Glomerular visceral epithelial cell (primary cell): ENCODE data around the gene XDH.

Experiments
- DNase-seq: peaks from one replicate; pipeline ENCODE4 v3.0.0-alpha.2; 2016; ENCODE audit errors: extremely low spot score

The XDH gene

DNA sequence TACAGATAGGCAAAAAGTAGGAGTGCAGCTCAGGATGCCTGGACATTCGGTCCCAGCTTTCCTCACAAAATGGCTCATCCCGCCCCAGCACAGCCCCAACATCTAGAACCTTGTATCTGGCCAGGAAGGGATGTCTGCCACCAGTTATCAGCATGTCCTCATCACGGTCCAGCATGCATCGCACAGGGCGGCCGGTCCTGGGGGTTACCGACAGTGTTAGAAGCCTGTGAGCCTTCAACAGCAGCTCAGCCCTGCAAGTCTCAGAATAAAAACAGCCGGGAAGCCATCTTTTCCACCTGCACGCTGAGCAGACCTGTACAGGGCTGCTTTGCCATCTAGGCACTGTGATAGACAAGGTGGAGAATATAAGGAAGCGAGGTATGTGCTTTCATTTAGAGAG is 49.2 kb downstream of the XDH start:
- DNase-seq, result no peak

- DNase-seq, result no peak
Observed at GRCh38 chr2:31363956-31364750, 50.4 kb downstream of the XDH start.

- no peak for DNase-seq
Observed at GRCh38 chr2:31362581-31362980, 52.0 kb downstream of the XDH start.

DNA sequence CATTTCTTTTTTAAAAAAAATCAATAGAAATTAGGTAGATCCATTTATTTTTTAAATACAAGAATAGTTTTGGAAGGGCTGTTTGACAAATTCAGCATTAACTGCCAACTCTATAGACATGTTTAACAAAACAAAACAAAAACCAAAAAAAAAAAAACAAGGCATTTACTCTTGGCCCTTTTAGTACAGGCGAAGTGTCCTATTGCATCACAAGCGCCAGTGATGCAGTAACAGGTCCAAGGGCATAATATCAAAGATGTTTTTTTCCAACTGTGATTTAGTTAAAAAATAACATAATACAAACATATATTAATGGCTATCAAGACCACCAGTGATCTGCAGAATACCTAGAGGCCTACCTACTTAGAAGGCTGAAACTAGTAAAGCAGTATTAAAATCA is 55.3 kb downstream of the XDH start:
- DNase-seq, result no peak

DNA sequence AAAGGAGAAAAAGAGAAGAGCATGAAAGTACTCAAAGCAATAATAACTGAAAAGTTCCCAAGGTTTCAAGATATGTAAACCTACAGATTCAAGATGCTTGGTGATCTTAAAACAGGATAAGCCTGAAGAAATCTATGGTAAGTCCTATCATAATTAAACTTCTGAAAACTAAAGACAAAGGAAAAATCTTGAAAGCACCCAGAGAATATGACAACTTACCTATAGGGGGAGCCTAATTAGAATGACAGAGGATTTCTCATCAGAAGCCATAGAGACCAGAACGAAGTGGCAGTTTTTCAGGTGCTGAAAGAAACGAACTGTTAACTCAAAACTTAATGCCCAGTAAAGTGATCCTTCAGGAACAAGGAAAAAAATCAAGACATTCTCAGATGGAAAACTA is 59.7 kb downstream of the XDH start:
- DNase-seq, result no peak

DNA sequence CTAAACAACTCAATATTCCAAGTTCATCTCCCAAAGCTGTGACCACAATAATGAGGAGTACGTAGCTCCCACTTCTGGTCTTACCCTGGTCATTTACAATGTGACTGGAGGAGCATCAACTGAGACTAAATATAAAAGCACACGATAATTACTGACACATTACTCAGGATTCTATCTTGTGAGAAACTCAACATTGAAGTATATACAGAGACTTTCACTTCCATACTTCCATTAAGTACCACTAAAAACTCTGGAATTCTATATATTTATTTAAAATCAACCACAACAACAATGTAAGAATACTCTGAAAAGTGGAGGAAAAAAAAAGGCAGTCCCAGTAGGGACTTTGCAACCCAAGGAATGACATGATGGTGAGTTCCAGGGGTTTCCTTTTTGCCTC is 61.4 kb downstream of the XDH start:
- no peak for DNase-seq

DNA sequence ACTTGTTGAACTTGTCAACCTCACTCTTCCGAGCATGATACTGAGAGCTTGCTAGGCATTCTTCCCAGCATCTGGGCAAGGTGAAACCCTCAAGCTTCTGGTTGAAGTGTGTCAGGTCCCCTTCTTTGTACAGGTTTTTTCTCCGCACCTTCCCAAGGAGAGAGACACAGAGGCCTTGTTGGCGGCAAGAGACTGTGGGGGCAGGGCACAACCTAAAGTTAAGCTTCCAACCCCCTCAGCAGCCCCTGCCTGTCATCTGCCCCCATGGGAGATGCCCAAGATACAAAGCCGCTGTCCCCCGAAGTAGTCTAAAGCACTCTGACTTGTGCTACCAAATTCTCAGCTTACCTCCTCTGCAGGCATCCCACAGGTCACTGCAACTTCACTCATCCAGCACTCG is 64.9 kb downstream of the XDH start:
- DNase-seq, result no peak

DNA sequence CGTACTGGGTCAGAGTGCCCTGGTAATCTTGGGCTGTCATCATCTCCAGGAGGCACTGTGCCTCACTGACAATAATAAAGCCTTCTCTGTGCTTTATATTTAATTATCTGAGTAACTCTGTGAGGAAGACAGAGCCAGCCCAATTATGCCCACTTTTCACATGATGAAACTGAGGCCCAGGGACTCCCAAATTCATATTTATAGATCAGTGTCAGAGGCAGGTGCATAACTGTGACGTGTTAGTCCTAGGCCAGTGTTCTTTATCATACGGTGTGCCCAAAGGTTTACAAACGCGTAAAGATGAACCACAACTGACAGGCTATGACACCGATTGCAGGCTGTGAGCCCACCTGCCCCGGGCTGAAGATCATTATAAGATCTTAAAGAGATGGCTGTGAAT is 65.4 kb downstream of the XDH start:
- DNase-seq, result no peak

- DNase-seq, result no peak
Observed at GRCh38 chr2:31348618-31349017, 65.9 kb downstream of the XDH start.

GRCh38 chr2:31347750-31348149 is 66.8 kb downstream of the XDH start:
- DNase-seq, result no peak

GRCh38 chr2:31347319-31347718 is 67.2 kb downstream of the XDH start:
- DNase-seq, result no peak

- no peak for DNase-seq
Observed at GRCh38 chr2:31344447-31344846, 70.1 kb downstream of the XDH start.

- DNase-seq, result no peak
Observed at GRCh38 chr2:31341351-31341750, 73.2 kb downstream of the XDH start.

DNA sequence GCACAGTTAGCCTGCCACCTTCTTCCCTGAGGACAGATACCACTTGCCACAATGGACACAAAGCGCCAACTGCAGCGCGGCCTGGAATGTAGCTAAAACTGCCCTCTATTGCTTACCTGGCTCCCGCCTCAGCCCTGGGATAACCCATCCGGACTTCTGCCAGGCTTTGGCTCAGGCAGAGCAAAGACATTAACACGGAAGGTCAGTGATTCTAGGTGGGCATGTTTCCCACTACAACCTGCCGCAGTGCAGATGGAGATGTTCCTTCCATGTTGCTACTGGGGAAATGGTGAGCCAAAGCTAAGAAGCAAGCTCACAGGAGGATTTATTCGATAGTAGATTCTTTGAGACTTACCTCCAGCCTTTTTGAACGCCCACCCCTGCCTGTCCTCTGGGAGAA is 74.8 kb downstream of the XDH start:
- no peak for DNase-seq

DNA sequence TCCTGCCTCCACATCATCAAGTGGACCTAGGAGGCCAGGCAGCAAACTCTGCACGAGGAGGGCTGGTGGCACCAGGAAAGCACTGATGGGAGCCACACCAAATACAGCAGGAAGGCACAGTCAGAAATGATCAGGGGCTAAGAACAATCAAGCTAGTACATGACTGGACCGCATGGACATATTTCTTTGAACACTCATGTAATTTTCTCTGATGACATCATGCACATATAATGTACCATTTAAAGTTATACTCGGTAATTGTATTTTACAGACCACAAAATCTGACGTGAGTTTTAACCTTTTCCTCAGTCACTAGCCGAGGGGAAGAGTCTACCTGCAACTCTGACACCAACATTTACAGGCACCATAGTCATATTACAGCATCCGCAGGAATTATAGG is 76.7 kb downstream of the XDH start:
- DNase-seq, result peak; percentile 79

GRCh38 chr2:31337197-31337596 is 77.3 kb downstream of the XDH start:
- DNase-seq, result no peak

GRCh38 chr2:31335921-31336585 is 78.5 kb downstream of the XDH start:
- peak; percentile 84 for DNase-seq

GRCh38 chr2:31334311-31335026 is 80.1 kb downstream of the XDH start:
- DNase-seq, result peak; percentile 52

- DNase-seq, result peak; percentile 82
Observed at GRCh38 chr2:31333527-31334183, 80.9 kb downstream of the XDH start.

DNA sequence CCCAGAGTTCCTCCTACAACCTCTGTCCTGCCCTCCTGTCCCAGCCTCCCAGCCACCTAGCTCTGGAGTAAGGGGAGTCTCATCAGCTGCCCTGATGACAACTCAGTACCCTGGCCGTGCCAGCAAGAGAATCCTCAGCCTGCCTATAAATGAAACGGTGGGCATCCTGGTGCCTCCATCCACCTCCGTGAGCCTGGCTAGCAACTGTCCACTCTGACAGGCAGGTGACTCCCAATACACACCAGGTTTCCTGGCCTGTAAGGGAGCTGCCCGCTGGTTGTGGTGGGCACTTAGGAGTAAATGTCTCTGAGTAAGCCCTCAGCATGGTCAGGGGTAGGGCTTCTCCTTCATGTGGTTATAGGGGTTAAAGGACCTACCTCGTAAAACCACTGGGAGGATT is 81.5 kb downstream of the XDH start:
- no peak for DNase-seq

DNA sequence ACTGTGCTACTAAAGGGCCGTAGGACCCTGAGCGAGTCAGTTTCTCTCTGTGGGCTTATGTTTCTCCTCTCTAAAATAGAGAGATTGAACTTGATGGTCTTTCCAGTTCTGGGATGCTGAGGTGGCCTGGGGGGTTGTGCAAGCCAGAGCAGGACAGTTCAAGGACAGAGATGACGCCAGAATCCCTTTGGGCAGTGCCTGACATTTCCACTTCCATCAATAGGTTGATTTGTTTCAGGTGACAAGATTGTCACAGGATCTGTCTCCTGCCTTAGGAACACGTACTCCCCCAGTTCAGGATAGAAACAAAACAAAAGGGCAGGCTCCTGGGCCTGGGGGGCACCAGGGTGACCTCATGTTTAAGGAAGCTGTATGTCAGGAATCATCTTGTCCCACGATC is 82.0 kb downstream of the XDH start:
- DNase-seq, result no peak

- DNase-seq, result no peak
Observed at GRCh38 chr2:31331156-31331555, 83.4 kb downstream of the XDH start.
